ENCODE results near the gene NTM. TPM values are rescaled to one million over a fixed set of nuclear protein-coding genes. Genes with fewer than 3 reads are reported as not detected.

Gene NTM
- total RNA-seq, 1 experiment from 2014 or later = 9.9 TPM

GRCh38 chr11:131754671-131755070, 384.3 kb downstream of the NTM start:
- no peak overlapping the region for H3T11ph ChIP-seq (ENCODE audit: low read length)
- H3K23me2 ChIP-seq (ENCODE audit: insufficient read length, low read depth, low read length, poor library complexity, severe bottlenecking) = no peaks in the 10 kb centered on the region
- no peak overlapping the region for H2AK5ac ChIP-seq (ENCODE audit: insufficient read length, low read length)
- TF ChIP-seq CTCF (conservative IDR thresholded peaks at IDR 0.05) = no peak
- H3K9ac ChIP-seq (ENCODE audit: extremely low read depth, insufficient read length, low read length) = no peak overlapping the region
- H4K5ac ChIP-seq (ENCODE audit: insufficient read length, low read depth, low read length) = no peak overlapping the region
- H2BK15ac ChIP-seq (ENCODE audit: low read depth, low read length) = no peak overlapping the region
- no peak overlapping the region for H2BK5ac ChIP-seq (ENCODE audit: insufficient read length, low read length)
- no peak overlapping the region for H3K23ac ChIP-seq (ENCODE audit: insufficient read length, low read depth, low read length)
- WGBS (ENCODE audit: extremely low coverage, insufficient read length, low lambda C conversion rate) = no CpG with 5 or more reads among the region's 3 CpGs
- no peak overlapping the region for H3K4me2 ChIP-seq (ENCODE audit: insufficient read depth, insufficient read length, low read length)
- H4K20me1 ChIP-seq (ENCODE audit: control insufficient read depth, insufficient read depth, insufficient read length) = no peaks in the 10 kb centered on the region
- no peaks in the 10 kb centered on the region for H3K79me1 ChIP-seq (ENCODE audit: insufficient read depth, low read depth, low read length, poor library complexity, severe bottlenecking)
- H2AFZ ChIP-seq (ENCODE audit: low read length) = no peak overlapping the region
- no peak overlapping the region for H2BK120ac ChIP-seq (ENCODE audit: low read depth, low read length, poor library complexity, severe bottlenecking)
- H4K8ac ChIP-seq (replicated peaks; ENCODE audit: insufficient read length, low read depth, low read length) = no peak overlapping the region
- no peak overlapping the region for H2BK12ac ChIP-seq (ENCODE audit: insufficient read length, low read depth, low read length)
- H3K4ac ChIP-seq (ENCODE audit: low read depth, low read length) = no peak overlapping the region
- Mint-ChIP-seq H3K27me3 (ENCODE audit: low read depth) (peaks cover 3% of the 10 kb centered on the region; the same call in 1 of the 2 replicates), H3K4me3 (no peak overlapping the region), H3K27ac (no peak overlapping the region), H3K36me3 (ENCODE audit: insufficient read depth in 1 of 3, low read depth in 3 of 3) (no peaks in the 10 kb centered on the region; a peak in 1 of 7 replicates), H3K4me1 (no peaks in the 10 kb centered on the region), H3K9me3 (peaks cover 2 to 3% of the 10 kb centered on the region in 2 experiments; a peak in 4 of 5 replicates)
- H3K27me3 ChIP-seq (ENCODE audit: insufficient read depth, low read length) = no peaks in the 10 kb centered on the region
- H3K56ac ChIP-seq (ENCODE audit: insufficient read length, low read depth, low read length) = no peak overlapping the region
- no peak overlapping the region for H3K14ac ChIP-seq (ENCODE audit: insufficient read depth, low read length)
- no peak overlapping the region for H3K18ac ChIP-seq (ENCODE audit: insufficient read length, low read depth, low read length)
- H3K9me3 ChIP-seq (ENCODE audit: control insufficient read depth, low read depth, low read length) = no peaks in the 10 kb centered on the region
- H3K27ac ChIP-seq (ENCODE audit: insufficient read length, low read depth, low read length) = no peak overlapping the region
- no peaks in the 10 kb centered on the region for H3K79me2 ChIP-seq (ENCODE audit: insufficient read depth, low read length)
- H4K91ac ChIP-seq (ENCODE audit: insufficient read length, low read depth, low read length) = no peak overlapping the region
- no peak overlapping the region for H2BK20ac ChIP-seq (ENCODE audit: low read depth, low read length, poor library complexity, severe bottlenecking)
- H3K4me1 ChIP-seq (ENCODE audit: insufficient read depth, low read length) = no peaks in the 10 kb centered on the region
- DNase-seq = no peak
